Neural progenitor cell (in vitro differentiated cells): ENCODE data around the gene MAPK10. TPM values are rescaled to one million over a fixed set of nuclear protein-coding genes. Genes with fewer than 3 reads are reported as not detected.

ENCODE experiments used
- DNase-seq: peaks from one replicate; pipeline ENCODE4 v3.0.0-alpha.2; 2016; ENCODE audit warnings: low spot score
- H2AFZ ChIP-seq: fragments of 200-600 bp; sonication (generic); replicated peaks from 2 replicates; pipeline ENCODE4 v1.6.1; 2016; ENCODE audit warnings: antibody characterized with exemption
- H3F3A ChIP-seq: fragments of 200-600 bp; sonication (generic); 2 replicates; pipeline ENCODE4 v1.6.1; 2016; ENCODE audit warnings: antibody characterized with exemption, low read depth
- H3K27ac ChIP-seq: fragments of 200-600 bp; sonication (generic); 2 replicates; pipeline ENCODE4 v1.5.1; 2016; ENCODE audit warnings: mild to moderate bottlenecking
- H3K27me3 ChIP-seq: fragments of 200-600 bp; sonication (generic); 2 replicates; pipeline ENCODE4 v1.6.1; 2016; ENCODE audit warnings: mild to moderate bottlenecking, moderate library complexity
- H3K36me3 ChIP-seq: fragments of 200-600 bp; sonication (generic); 2 replicates; pipeline ENCODE4 v1.5.1; 2016
- H3K4me1 ChIP-seq: fragments of 200-600 bp; sonication (generic); 2 replicates; pipeline ENCODE4 v1.6.1; 2016; ENCODE audit warnings: mixed run types
- H3K4me2 ChIP-seq: fragments of 200-600 bp; sonication (generic); 2 replicates; pipeline ENCODE4 v1.6.1; 2016
- H3K4me3 ChIP-seq: fragments of 200-600 bp; sonication (generic); 2 replicates; pipeline ENCODE4 v1.5.1; 2016
- H3K79me2 ChIP-seq: fragments of 200-600 bp; sonication (generic); 2 replicates; pipeline ENCODE4 v1.6.1; 2016; ENCODE audit warnings: low read depth
- H3K9ac ChIP-seq: fragments of 200-600 bp; sonication (generic); 2 replicates; pipeline ENCODE4 v1.6.1; 2016
- H3K9me3 ChIP-seq: fragments of 200-600 bp; sonication (generic); 2 replicates; pipeline ENCODE4 v1.5.1; 2016; ENCODE audit warnings: low read depth
- H4K20me1 ChIP-seq: fragments of 200-600 bp; sonication (generic); 2 replicates; pipeline ENCODE4 v1.6.1; 2016; ENCODE audit warnings: low read depth
- H3K27ac Mint-ChIP-seq: 3 replicates; pipeline ENCODE4 v1.8.0; 2021; ENCODE audit warnings: mixed read lengths
- H3K27me3 Mint-ChIP-seq: 2 replicates; pipeline ENCODE4 v1.8.0; 2022; ENCODE audit warnings: low read depth, mild to moderate bottlenecking, inconsistent platforms, moderate library complexity, mixed read lengths; ENCODE audit not compliant: insufficient read depth
- H3K36me3 Mint-ChIP-seq: 3 replicates; pipeline ENCODE4 v1.8.0; 2021; ENCODE audit warnings: mixed read lengths
- H3K4me1 Mint-ChIP-seq: 3 replicates; pipeline ENCODE4 v1.8.0; 2021; ENCODE audit warnings: mixed read lengths
- H3K4me3 Mint-ChIP-seq: 3 replicates; pipeline ENCODE4 v1.8.0; 2021; ENCODE audit warnings: mild to moderate bottlenecking, moderate library complexity, mixed read lengths
- H3K9me3 Mint-ChIP-seq: 3 replicates; pipeline ENCODE4 v1.8.0; 2020; ENCODE audit warnings: mixed read lengths
- CTCF ChIP-seq: fragments of 200-600 bp; sonication (generic); IDR thresholded peaks from 2 replicates; pipeline ENCODE4 v1.5.1; 2017; ENCODE audit warnings: antibody characterized with exemption, mild to moderate bottlenecking
- EZH2 ChIP-seq: fragments of 200-600 bp; sonication (generic); IDR thresholded peaks from 2 replicates; pipeline ENCODE4 v1.6.1; 2017; ENCODE audit warnings: antibody characterized with exemption, mild to moderate bottlenecking, moderate library complexity
- EZH2phosphoT487 ChIP-seq: fragments of 200-600 bp; sonication (generic); IDR thresholded peaks from 2 replicates; pipeline ENCODE4 v1.6.1; 2017; ENCODE audit warnings: antibody characterized with exemption
- total RNA-seq: library from RNA; depleted of rRNA; stranded (reverse); fragments of >200 nt; gene quantifications from 2 replicates; pipeline ENCODE4 v1.2.3, GENCODE V29; 2015; ENCODE audit warnings: low replicate concordance

Gene MAPK10
- total RNA-seq, 1 donor from 2014 or later: 383 TPM

- no peaks in the 10 kb centered on the region for H4K20me1 ChIP-seq
- H3K9ac ChIP-seq: no peak overlapping the region
- peaks cover 17% of the 10 kb centered on the region for H3K4me1 Mint-ChIP-seq
- H3K9me3 Mint-ChIP-seq: peaks cover 7% of the 10 kb centered on the region
- H3K79me2 ChIP-seq: no peaks in the 10 kb centered on the region
- H3K4me1 ChIP-seq: peaks cover 27% of the 10 kb centered on the region
- peaks cover 25% of the 10 kb centered on the region for H3F3A ChIP-seq
- no peak overlapping the region for H3K27ac ChIP-seq
- DNase-seq: no peak
- H3K27ac Mint-ChIP-seq: no peak overlapping the region
- H2AFZ ChIP-seq: no peak overlapping the region
- H3K27me3 Mint-ChIP-seq: peaks cover 2% of the 10 kb centered on the region
- H3K36me3 Mint-ChIP-seq: peaks cover 7% of the 10 kb centered on the region
- no peaks in the 10 kb centered on the region for H3K36me3 ChIP-seq
- no peak overlapping the region for H3K4me3 Mint-ChIP-seq
- no peaks in the 10 kb centered on the region for H3K9me3 ChIP-seq
- no peaks in the 10 kb centered on the region for H3K27me3 ChIP-seq
- no peak for TF ChIP-seq EZH2
- no peak for TF ChIP-seq EZH2phosphoT487
- no peak for TF ChIP-seq CTCF
- no peak overlapping the region for H3K4me2 ChIP-seq
- no peak overlapping the region for H3K4me3 ChIP-seq
Observed at GRCh38 chr4:86386201-86386600, 26.3 kb upstream of the MAPK10 start.

GRCh38 chr4:86381431-86381830 lies 21.6 kb upstream of the MAPK10 start:
- peaks cover 10% of the 10 kb centered on the region for H3K4me1 Mint-ChIP-seq
- Histone ChIP-seq H3K4me1 (peaks cover 11% of the 10 kb centered on the region), H3K27ac (no peak overlapping the region)

GRCh38 chr4:86380181-86380724 lies 20.4 kb upstream of the MAPK10 start:
- Mint-ChIP-seq H3K4me1 (peaks cover 13% of the 10 kb centered on the region), H3K4me3 (no peak overlapping the region)
- TF ChIP-seq EZH2: no peak
- no peak for TF ChIP-seq EZH2phosphoT487
- TF ChIP-seq CTCF: no peak

More at GRCh38 chr4:86381431-86381830, 21.6 kb upstream of the MAPK10 start:
- Mint-ChIP-seq H3K9me3 (peaks cover 17% of the 10 kb centered on the region), H3K36me3 (peaks cover 22% of the 10 kb centered on the region), H3K4me3 (no peak overlapping the region), H3K27me3 (peaks cover 5% of the 10 kb centered on the region), H3K27ac (no peak overlapping the region)
- Histone ChIP-seq H3K9ac (no peak overlapping the region), H3K4me2 (no peak overlapping the region), H3K36me3 (no peaks in the 10 kb centered on the region), H3K9me3 (peaks cover 6% of the 10 kb centered on the region), H3F3A (peaks cover 31% of the 10 kb centered on the region), H4K20me1 (no peaks in the 10 kb centered on the region), H3K27me3 (no peaks in the 10 kb centered on the region), H3K79me2 (no peaks in the 10 kb centered on the region), H2AFZ (no peak overlapping the region), H3K4me3 (no peak overlapping the region)
- DNase-seq: no peak
- TF ChIP-seq EZH2 (no peak), CTCF (no peak), EZH2phosphoT487 (no peak)

More at GRCh38 chr4:86380181-86380724, 20.4 kb upstream of the MAPK10 start:
- peaks cover 17% of the 10 kb centered on the region for H3K9me3 Mint-ChIP-seq
- no peak overlapping the region for H3K4me2 ChIP-seq
- no peaks in the 10 kb centered on the region for H3K79me2 ChIP-seq
- peaks cover 16% of the 10 kb centered on the region for H3K4me1 ChIP-seq
- no peak overlapping the region for H3K27ac Mint-ChIP-seq
- H3K36me3 Mint-ChIP-seq: peaks cover 23% of the 10 kb centered on the region
- DNase-seq: no peak
- no peaks in the 10 kb centered on the region for H4K20me1 ChIP-seq
- H2AFZ ChIP-seq: no peak overlapping the region
- H3K27me3 ChIP-seq: no peaks in the 10 kb centered on the region
- H3K4me3 ChIP-seq: no peak overlapping the region
- peaks cover 24% of the 10 kb centered on the region for H3F3A ChIP-seq
- peaks cover 6% of the 10 kb centered on the region for H3K9me3 ChIP-seq
- no peak overlapping the region for H3K9ac ChIP-seq
- H3K27me3 Mint-ChIP-seq: peaks cover 5% of the 10 kb centered on the region
- H3K27ac ChIP-seq: no peak overlapping the region
- no peaks in the 10 kb centered on the region for H3K36me3 ChIP-seq
